GM21423 (cell line): ENCODE measurements around the gene DDC.
A peak's percentile ranks its signal among the peaks of the same experiment; 100 is the strongest.
"Not testable (repeated sequence)": the region's sequence is repeated elsewhere in the genome, so short reads cannot be mapped to it uniquely, and the experiment has no call there.

ENCODE experiments used
- ATAC-seq: cut with Tn5 transposase; IDR thresholded peaks from one replicate; pipeline ENCODE4 v1.9.1; 2021; ENCODE audit warnings: mild to moderate bottlenecking, moderate library complexity; ENCODE audit not compliant: unreplicated experiment

Gene DDC

DNA sequence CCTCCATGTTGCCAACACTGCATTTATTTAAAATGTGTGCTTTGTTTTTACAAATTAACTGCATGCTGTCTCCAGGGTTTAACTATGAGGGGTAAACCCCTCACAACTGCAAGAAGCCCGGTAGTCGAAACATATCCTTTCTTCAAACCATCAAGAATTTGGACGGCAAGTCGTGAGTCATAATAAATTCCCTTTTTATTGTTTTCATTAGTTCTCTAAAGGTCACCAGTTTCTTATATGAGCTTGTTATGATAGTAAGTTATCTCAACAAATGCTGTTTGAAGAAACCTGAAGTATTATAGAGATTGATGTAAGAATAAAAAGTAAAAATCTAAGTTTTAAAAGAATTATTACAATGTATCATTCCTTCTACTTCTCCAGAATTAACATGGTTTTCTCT lies 102.8 kb downstream of the DDC start:
- no peak for ATAC-seq

DNA sequence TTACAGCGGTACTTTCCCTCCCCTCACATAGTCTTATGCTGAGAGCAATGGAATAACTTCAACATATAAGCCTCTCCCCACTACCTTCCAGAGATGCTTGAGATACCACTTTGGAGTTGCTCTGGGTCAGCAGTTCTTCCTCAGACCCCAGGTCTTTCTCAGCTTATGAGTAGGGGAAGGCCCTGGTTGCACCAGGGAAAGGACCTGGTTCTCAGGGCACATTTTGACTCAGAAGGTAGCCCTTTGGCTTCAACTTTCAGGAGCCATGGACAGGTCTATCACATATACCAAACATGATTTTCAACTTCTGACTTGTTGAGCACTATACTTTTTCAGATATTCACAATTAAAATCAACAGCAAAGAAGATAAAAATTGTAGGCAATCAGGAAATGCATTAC lies 103.5 kb downstream of the DDC start:
- ATAC-seq, result no peak

DNA sequence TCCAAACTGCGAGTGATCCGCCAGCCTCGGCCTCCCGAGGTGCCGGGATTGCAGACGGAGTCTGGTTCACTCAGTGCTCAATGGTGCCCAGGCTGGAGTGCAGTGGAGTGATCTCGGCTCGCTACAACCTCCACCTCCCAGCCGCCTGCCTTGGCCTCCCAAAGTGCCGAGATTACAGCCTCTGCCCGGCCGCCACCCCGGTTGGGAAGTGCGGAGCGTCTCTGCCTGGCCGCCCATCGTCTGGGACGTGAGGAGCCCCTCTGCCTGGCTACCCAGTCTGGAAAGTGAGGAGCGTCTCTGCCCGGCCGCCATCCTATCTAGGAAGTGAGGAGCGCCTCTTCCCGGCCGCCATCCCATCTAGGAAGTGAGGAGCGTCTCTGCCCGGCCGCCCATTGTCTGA lies 106.0 kb downstream of the DDC start:
- ATAC-seq, result not testable (repeated sequence)

DNA sequence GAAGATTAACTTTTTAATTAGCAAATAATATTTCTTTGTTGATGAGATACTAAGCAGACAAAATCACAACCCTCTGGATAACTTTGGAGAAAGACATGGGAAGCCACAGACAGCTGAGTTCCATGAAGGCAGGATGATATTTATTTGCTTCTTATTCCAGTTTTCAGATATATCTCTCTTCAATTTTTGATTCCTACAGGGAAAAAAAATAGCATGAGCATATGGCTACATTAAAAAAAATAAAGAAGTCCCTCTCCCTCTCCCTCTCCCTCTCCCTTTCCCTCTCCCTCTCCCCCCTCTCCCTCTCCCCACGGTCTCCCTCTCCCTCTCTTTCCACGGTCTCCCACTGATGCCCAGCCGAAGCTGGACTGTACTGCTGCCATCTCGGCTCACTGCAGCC lies 106.6 kb downstream of the DDC start:
- ATAC-seq, result not testable (repeated sequence)

DNA sequence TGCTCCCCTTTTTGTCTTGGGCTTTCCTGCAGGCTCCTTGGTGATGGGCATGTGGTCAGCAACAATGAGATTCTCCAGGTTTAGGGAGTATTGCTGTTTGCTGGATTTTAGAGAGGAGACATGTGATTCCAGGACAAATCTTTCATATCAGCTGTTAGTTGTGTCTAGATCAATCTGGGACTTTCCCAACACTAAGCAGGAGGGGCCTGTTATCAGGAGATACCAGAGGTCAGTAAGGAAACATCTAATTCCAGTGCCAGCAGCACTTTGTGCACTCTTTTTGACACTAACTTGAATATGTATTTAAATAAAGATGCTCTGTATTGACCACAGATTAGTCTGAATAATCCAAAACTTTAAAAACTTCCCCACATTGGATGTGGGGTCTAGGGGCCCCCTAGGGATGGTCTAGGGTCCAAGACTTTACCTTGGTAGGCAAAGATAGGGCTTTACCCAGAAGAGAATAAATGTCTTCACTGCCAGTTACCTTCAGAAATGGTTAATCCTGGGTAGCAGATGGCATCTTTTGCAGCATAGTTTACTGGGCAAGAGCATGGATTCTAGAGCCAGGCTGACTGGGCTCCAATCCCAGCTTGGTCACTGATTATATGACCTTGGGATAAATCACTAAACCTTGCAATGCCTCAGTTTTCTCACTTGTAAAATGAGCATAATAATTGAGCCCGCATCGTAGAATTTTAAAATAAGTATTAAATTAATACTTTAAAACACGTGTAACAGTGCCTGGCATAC lies 108.7 kb downstream of the DDC start:
- ATAC-seq, result no peak

DNA sequence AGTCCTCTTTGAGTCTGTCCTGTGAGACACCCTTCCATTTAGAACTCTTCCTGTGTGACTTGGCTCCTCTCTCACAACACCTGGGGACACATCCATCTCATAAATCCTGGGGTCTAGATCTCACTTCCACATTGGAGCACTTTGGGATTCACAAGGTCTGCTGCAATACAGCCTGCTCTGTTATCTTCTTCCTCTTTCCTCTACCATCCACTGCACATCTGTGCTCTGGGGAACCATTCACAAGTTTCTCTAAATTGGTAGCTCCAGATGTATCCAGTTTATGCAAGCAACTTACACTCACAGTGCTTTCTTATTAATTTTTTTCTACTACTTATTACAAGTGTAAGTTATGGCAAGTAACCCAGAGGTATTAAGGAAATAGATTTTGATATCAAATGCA lies 109.5 kb downstream of the DDC start:
- ATAC-seq, result no peak

DNA sequence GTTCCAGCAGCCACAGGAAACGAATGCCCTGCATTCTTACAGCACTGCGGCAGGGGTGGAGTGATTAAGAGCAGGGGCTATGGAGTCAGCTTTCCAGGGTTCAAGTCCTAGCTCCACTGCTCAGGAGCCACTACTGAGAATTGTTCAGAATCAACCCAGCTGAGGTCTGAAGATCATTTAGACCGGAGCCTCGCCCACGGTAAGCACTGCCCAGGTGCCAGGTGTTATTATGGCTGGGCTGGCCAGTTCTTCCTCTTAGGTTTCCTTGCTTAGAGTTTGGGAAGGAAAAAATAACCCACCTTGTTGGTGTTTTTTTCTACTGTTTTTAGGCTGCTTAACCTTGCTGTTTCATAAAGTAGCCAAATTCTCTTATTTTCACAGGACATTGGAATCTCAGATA lies 110.2 kb downstream of the DDC start:
- no peak for ATAC-seq

DNA sequence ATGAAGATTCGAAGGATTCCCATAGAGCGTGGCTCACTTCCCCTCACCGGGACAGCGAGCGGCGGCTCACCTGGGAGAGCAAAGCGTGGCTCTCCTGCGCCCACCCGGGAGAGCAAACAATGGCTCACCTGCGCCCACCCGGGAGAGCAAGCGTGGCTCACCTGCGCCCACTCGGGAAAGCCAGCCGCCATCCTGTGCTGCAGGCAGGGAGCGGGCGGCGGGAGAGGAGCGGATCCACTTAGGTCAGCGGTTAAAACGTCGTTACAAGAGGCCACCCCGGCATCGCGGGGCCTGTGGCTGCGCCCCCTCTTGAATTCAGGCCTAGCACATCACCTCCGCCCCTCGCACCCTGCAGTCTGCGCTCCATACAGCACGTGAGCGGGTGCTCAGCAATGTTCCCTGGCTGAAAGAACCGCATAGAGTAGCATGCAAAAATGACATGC lies 114.6 kb downstream of the DDC start:
- peak; percentile 19 for ATAC-seq

DNA sequence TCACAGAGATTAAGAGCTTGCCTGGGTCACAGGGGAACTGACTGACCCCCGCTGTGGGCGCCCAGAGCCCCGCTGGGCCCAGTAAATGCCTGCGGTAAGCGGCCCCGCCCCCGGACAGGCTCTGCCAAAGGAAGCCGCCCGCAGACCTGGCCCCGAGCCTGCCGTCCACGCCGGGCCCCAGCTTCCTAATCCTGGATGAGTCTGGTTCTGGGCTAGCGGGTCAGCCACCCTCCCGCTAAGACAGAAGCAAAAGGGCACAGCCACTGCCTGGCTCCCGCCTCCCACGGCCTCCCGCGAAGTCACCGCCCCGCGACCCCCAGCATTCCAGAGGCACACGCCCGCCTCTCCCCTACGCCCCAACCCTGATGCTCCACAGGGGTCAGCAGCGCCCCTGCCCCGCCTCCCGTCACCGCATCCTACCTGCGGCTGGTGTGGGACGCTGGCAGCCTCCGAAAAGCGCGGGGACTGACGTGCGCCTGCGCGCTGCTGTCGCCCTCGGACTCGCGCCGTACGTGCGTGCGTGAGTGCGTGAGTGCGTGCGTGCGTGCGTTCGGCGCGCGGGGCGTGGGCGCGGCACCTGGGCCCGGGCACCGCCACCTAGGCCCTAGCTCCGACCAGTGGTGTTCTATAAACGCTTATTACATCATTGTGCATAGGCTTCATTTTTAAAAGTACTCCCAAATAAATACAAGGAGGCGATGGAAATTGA lies 115.2 kb downstream of the DDC start, which contains the start of gene FIGNL1:
Gene FIGNL1 (minus strand): TSS at position 470 of the 709 bp plus-strand sequence. CDS start 3,063 bp downstream, outside the sequence.
- peak; percentile 81 for ATAC-seq

DNA sequence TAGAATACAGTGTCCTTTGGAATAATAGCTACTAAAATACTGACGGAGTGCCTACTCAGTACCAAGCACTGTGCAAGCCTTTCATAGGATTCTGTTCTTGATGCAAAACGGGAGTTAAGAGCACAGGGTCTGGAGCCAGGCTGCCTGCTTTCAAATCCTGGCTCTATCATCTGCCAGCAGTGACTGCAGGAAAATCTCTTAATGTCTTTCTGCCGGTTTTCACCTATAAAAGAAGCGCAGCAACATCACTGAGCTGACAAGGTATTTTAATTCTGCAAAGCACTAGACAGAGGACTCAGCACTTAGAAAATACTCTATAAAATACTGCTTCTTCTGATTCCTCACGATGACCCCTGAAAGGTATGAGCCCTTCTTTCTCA lies 115.7 kb downstream of the DDC start:
- ATAC-seq, result no peak

DNA sequence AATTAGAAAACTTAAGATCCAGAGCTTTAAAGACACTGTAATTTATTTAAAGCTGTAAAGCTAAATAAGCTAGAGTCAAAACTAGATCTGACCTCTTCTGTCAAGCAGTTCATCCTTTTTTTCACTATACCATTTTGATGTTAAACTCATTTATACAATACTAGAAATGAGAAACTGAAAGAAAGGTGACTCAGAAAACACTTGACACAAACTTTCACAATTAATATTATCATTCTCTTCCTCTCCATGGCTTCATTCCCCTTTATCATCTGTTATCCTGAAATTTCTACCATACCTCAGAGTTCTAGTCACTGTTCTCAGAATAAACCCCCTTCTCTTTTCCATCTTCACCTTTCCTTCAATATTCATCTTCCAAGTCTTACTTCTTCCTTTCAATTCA lies 116.4 kb downstream of the DDC start:
- peak; percentile 30 for ATAC-seq

DNA sequence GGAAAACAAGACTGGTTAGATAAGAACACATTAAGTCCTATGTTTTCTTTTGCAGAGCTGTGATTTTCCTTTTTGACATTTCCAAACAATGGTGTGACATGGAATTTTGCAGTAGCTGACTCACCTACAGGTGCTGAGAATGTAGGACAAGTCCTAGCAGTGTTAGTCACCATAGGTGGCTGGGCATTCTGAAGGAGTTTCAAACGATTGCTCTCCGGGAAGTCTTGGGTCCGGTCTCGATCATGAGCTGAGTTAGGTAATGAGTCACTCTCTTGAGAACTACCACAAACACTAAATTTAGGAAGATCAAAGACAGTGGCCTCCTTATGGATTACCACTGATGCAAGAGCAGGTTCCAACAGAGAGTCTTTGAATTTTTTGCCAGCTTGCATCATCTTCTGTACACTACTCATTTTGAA lies 118.7 kb downstream of the DDC start:
- ATAC-seq, result no peak

DNA sequence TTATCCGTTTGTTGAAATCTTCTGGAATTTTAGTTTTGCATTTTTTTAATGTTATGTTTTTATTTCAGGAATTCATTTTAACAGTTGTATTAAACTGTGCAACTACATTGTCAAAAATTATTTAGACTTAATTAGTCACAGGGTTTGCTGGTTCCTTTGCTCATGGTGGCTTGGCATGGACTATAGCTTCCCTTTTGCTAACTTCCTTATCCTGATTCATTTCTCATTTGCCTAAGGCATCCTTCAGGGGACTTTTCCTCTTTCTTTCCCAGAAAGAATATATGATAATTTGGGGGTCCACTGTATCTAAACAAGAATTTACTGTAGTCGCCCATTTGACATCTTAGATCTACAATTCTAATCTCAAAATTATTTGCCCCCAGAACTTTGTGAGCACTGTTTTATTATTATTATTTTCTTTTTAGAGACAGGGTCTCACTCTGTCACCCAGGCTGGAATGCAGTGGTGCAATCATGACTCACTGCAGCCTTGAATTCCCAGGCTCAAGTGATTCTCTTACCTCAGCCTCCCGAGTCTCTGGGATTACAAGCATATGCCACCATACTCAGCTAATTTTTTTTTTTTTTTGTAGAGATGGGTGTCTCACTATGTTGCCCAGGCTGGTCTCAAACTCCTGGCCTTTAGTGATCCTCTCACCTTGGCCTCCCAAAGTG lies 128.9 kb downstream of the DDC start:
- no peak for ATAC-seq

DNA sequence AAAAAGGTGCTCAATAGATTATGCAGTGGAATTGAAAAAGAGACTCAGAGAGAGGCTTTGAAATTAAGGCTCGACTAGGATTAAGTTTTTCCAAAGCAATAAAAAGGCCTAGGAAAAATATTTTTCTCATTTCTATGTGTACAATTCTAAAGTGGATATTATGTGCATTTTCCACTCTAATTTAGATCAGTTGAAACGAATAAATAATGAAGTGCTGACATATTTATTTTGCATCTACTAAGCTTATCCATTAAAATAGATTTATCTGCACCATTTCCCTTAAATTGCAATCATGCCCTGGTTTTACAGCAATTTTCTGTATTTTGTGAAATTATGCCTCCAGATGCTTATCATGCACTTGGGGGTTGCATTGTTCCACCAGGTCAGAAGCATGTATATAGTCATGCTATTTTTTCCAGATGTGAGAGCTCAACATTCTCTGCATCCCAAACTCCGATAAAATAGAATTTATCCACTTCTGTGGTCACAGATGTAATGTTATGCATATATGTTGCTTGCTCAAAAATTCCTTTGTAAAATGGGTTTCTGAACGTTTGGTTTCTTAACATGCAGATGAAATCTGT lies 133.4 kb downstream of the DDC start:
- no peak for ATAC-seq

DNA sequence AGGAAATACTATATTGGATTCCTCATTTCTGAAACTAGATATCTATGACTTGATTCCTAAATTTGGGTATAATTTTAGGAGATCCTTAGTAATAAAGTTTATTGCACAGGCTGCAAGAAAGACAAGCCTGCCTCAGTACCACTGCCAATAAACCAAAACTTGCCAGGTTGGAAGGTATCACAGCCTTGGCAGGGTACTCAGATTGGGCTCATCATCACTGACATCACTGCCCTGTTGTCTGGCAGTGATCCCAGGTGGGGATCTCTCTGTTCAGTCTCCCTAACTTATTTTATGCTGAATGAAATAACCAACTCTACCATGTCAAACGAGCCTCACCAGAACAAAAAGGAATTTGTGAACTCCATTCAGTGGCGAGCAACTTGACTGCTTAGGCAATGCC lies 133.9 kb downstream of the DDC start:
- no peak for ATAC-seq

DNA sequence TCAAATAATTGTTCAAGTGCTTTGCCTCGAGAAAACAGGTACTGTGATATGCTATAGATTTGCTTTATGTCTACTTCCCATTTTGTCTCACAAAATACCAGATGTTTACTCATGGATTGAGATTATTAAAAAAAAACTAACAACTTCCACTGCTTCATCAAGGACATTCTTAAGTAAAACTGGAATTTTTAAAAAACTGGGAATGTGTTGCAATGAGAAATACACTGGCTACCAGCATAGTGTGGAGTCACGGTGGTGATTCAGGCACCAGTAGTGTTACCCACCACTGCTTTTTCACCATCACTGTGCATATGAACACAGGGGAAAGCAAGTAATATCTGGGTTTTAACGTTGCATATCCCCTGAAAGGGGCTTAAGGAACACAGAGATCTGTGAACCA lies 136.3 kb downstream of the DDC start:
- no peak for ATAC-seq

DNA sequence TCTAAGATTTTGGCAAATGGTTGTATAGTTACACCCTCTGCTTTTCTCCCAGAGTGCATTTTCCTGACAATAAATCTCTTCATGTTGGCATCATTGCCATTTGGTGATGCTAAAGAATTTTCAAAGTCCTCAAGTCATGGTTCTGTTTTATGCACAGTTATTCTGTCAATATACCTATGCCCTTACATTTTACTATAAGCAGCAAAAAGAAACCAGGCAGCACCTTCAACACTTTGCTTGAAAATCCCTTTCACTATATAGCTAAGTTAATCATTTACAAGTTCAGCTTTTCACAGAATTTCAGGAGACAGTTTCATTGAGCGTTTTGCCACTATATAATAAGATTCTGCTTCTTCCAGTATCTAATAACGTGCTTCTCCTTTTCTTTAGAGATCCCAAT lies 137.7 kb downstream of the DDC start:
- ATAC-seq, result no peak

DNA sequence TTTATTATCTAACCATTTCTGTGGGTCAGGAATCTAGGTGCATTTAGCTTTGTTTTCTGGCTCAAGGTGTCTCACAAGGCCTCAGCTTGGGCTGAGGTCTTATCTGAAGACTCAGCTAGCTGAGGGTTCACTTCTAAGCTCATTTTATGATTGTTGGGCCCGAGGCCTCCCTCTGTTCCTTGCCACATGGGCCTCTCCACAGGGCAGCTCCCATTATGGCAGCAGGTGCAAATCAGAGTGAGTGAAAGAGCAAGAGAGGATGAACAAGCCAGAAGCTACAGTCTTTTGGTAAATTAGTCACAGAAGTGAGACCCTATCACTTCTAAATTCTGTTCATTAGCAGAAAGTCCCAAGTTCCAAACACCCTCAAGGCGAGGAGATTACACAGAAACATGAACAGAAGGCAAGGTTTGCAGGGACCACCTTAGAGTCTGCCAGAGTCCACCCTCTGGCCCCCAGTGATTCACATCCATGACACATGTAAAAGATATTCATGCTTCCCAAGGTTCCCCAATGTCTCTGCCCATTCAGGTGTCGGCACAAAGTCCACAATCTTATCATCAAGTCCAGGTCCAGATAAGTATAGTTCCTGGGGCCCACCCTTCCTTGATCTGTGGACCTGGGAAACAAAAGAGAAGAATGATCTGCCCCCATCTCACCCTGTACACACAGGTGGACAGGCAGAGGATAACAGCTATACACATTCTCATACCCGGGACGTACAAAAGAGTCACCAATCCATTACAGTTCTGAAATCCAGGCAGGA lies 138.7 kb downstream of the DDC start:
- no peak for ATAC-seq

DNA sequence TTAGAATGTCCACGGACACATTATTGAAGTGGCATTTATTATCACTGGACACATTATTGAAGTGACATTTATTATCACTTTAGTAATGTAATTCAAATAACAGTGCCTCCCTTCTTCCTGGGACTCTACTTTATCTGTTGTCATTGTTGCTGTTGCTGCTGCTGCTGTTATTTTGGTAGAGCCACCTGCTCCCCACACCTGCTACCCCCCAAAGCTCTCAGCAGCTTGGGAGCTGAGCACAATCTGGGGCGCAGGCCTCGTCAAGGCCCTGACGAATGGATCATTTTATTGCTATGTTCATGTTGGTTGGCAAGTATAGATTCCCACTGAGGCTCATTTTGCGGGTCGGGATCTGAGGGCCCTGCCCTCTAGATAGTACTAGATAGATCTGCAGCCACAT lies 139.9 kb downstream of the DDC start:
- ATAC-seq, result no peak

DNA sequence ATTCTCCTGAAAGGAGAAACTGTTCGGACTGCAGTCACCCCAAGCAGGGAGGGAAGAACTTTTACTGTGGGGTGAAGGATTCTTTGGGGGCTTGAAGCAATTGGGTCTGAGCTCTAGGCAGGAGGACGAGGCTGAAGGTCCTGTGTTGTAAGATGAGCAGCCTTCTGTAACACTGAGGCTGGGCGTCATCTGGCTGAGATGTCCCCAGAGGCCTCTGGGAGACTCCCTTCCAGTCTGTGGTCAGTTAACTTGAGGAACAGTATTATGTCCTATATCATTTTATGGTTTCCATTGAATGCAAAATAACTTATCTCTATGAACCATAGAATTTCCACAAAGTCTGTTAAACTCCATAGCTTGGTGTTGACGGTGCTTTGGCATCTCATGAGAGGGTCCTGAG lies 141.3 kb downstream of the DDC start:
- ATAC-seq, result no peak

DNA sequence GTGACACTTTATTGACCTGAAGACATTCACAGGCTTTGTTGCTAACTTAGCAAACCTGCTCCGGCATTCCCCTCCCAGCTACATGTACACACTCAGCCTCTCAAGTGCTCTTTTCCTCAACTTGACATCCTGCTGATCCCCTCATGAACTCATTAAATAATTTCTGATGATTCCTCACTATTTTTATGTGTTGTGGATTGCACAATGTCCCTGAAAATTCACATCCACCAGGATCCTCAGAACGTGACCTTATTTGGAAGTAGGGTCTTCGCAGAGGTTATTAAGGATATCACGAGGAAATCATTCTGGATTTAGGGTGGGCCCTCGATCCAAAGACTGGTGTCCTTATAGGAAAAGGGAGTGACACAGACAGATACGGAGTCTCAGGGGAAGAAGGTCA lies 142.3 kb downstream of the DDC start:
- ATAC-seq, result no peak
